HG02852 (cell line): Measurements from ENCODE around the gene SHPK.

Experiments
- ATAC-seq: cut with Tn5 transposase; IDR thresholded peaks from one replicate; pipeline ENCODE4 v1.9.1; 2021; ENCODE audit warnings: mild to moderate bottlenecking, moderate library complexity; ENCODE audit not compliant: unreplicated experiment

SHPK gene, protein sequence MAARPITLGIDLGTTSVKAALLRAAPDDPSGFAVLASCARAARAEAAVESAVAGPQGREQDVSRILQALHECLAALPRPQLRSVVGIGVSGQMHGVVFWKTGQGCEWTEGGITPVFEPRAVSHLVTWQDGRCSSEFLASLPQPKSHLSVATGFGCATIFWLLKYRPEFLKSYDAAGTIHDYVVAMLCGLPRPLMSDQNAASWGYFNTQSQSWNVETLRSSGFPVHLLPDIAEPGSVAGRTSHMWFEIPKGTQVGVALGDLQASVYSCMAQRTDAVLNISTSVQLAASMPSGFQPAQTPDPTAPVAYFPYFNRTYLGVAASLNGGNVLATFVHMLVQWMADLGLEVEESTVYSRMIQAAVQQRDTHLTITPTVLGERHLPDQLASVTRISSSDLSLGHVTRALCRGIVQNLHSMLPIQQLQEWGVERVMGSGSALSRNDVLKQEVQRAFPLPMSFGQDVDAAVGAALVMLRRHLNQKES

DNA sequence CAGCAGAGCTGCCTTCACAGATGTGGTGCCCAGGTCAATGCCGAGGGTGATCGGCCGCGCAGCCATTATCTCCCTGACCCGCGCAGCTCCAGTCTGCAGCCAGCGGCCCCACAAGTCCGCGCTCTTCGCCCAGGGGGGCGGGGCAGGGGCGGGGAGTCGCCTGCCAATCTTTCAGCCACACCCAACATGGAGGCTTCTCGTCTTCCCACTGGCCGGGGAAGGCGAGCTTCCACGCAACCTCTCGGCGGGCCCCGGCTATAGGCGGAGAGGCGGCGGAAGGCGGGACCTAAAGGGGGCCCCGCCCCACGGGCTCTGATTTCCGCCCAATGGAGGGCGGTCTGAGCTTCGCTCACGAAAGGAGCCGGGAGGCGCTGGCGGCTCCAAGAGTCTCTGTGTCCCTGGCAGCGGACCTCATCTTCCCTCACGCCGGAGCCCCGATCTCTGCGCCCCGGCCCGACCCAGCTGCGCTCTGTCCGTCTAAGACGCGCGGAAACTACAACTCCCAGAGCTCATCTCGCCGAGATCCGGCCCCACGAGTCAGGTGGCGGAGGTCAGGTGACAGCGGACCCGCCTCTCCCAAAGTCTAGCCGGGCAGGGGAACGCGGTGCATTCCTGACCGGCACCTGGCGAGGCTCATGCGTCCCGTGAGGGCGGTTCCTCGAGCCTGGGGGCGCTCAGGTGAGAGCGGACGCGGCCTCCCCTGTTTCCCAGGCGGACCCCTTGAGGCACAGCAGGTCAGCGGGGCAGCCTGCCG is at the start of gene SHPK, which contains the start of gene CTNS:
TSS of gene SHPK (minus strand) at position 97 of the 754 bp plus-strand sequence. CDS start at position 66, 31 bp downstream.
TSS of gene CTNS (plus strand) at position 607 of the 754 bp plus-strand sequence. CDS start 3,447 bp downstream, outside the sequence.
- peak; percentile 90 for ATAC-seq

DNA sequence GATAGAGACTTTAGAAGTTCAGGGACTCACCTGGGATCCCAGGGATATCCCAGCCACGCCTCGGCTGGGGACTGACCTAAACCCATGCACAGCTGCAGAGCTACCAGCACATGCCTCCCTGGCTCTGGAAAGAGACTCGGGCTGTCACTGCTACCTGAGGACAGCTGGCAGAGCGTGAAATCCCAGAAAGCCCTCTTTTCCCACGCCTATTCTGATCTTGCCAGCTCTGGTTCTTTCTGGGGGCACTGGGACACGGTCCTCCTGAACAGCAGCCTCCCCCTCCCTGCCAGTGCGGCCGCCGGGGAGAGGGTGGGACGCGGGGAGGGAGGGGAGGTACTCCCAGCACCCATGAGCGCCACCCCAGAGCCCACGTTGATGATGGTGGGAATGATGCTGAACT is 49.1 kb upstream of the SHPK start:
- no peak for ATAC-seq

DNA sequence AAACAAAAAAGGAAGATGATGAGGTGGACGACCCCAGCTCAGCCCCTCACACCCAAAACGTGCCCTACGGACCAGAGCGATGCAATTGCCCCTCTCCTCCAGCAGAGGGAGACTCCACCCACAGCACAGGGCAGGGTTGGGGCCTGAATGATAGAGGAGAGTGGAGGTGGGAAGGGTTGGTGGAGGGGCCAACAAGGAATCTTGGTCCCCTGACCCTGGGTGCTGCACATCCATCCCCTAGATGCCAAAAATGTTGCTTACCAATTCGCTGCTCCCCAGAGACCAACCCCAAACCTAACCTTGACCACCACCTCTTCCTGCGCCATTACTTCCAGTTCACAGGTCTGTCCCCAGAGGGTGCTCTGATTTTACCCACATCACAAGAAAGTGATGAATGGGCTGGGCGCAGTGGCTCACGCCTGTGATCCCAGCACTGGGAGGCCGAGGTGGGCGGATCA is 47.0 kb upstream of the SHPK start:
- no peak for ATAC-seq

DNA sequence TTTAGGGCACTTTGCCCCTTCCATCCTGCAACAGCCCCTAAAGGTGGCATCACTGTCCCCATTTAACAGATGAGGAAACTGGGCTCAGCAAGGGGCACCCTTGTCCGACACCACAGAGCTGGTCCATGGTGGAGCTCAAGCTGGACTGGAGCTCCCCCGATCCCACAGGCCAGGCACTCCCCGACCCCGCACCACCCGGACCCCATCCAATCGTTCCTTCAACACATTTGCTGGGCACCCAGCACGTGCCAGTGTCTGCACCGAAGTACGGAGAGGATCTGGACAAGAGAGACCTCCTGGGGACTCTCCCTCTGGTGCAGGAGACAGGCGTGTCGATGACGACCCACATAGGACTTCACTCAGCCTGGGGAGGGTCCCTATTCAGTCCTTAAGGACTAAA is 46.0 kb upstream of the SHPK start:
- no peak for ATAC-seq

DNA sequence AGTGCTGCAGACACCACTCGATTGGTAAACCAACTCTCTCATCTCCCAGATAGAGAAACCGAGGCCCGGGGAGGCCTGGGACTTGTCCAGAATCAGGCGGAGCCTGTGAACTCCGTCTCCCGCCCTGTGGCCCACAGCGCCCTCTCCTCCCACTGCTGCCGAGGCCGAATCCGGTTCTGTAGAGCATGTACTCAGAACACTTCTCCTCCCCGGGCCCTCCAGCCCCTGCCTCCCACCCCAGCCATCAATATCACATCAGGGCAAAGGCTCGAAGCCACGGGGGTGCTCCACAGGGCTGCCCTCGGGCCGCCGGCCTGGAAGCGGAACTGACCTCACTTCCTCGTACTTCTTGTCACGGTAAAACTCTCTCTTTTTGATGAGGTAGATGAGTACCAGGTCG is 45.5 kb upstream of the SHPK start:
- no peak for ATAC-seq

DNA sequence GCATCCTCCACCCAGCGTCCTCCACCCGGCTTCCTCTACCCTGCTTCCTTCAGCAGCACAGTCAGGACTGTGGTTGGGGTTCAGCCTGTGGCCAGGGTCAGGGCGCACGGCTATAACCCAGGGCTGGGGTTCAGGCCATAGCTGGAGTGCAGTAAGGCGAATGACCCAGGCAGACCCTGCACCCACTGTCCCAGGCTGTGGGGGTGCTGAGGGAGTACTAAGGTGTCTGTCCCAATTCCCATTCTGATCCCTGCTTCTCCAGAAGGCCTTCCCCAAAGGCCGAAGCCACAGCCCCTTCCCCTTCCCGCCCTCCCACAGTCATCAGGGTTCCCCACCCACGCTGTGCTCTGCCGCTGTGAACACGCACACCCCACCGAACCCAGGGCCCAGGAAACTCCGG is 45.0 kb upstream of the SHPK start:
- ATAC-seq = no peak

DNA sequence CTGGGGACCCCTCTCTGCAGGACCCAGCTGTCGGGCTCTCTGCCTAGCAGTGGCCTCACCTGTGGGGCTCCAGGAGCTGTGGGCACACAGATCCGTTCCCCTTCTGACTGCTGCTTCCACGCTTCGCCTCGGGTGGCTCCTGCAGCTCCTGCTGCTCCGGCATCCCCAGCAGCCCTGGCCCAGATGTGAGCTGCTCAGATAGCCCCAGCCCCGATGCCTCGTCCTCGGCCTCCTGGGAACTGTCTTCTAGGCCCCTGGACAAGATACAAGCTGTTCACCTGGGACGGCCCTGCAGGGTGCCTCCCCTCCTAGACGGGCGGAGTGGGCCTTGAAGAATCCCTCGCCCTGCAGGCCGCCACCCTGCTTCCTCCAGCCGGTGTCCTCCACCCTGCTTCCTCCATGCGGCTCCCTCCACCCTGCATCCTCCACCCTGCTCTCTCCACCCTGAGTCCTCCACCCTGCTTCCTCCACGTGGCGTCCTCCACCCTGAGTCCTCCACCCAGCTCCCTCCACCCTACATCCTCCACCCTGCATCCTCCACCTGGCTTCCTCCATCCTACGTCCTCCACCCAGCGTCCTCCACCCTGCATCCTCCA is 43.6 kb upstream of the SHPK start:
- no peak for ATAC-seq

DNA sequence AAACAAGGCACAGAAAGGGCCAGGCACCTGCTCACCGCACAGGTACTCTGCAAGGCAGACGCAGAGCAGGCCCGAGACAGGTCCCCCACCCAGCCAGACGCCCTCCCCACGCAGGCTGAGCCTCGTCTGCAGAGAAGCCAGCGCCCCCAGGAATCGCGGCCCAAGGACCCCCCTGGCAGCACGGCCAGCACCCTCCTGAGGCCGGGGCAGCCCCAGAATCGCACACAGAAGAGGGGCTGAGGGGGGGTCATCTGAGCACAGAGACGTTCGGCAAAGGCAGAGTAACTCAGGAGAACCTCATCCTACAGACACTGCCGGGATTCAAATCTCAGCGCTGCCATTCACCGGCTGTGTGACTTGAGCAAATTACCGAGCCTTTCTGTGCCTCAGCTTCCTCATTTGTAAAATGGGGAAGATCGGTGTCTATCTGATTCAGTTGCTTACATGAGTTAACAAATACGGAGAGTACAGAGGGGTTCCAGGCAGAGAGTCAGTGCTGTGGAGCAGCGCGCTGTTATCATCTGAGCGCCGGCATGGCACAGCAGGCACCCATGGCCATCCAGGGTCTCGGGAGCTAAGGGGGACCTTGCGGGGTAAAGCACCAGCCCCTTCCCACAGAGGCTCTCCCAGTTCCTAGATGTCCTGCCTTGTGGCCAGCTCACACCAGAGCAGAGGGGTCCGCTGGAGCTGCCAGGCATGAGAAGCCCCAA is 42.9 kb upstream of the SHPK start:
- ATAC-seq = no peak

DNA sequence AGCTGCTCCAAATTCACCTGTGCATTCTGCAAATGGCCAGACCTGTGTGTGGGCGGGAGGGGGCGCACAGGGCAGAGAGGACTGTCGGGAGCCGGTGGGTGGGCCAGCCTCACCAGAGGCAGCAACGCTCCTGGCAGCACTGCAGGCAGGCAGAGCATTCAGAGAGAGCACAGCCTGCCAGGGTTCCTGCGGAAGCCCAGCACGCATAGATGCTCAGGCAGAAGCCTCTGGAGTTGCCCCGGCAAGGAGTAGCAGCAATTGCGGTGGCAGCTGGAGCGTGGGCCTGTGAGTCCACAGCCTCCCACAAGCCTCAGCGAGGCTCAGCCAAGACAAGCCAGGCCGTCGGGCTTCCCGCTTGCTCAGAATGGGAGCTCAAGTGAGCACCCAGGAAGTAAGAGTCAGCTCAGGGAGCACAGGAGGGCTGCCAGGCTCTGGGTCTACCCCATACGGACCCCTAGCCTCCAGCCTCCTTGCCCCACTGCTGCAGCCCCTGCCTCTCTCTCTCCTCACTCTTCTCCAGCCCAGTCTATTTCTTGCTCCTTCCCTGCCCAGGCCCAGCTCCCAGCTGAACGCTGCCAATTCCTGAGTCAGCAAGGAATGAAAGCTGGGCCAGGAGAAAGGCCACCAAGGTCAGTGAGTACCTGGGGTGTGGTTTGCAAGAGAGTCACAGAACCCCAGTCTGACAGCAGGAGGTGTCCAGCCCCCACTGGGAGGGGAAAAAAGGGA is 42.2 kb upstream of the SHPK start:
- ATAC-seq = no peak

DNA sequence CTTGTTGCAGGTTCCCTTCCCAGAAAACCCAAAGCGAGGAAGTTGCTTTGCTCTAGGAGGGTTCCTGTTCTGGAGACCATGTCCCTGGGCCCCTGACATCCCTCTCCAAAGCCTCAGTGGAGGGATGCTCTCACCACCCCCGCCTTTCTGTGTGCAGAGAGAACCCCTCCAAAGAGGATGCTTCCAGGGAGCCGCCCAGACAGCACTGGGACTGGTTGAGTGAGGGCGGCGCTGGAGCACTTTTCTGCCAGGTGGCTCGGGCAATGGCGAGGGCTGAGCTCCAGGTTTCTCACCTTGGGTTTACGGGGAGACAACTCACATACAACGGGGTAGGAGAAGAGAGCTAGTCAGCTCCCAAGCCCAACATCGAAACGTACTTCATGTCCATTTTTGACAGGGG is 39.8 kb upstream of the SHPK start:
- ATAC-seq = no peak

DNA sequence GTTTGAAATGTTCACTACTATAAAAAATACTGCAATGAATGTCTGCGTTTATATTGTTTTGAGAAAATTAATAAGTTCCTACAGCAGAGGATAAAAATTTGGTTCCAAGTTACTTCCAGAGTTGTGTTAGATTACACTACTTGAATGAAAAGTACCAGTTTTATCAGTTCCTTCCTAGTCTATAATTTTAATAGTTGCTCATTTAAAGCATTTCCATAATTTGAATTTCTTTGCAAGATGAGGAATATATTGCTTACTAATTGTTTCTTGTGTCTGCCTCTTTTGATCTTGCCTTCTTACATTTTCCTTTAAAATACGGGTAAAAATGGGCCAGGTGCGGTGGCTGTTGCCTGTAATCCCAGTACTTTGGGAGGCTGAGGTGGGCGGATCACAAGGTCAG is 36.5 kb upstream of the SHPK start:
- ATAC-seq = no peak

DNA sequence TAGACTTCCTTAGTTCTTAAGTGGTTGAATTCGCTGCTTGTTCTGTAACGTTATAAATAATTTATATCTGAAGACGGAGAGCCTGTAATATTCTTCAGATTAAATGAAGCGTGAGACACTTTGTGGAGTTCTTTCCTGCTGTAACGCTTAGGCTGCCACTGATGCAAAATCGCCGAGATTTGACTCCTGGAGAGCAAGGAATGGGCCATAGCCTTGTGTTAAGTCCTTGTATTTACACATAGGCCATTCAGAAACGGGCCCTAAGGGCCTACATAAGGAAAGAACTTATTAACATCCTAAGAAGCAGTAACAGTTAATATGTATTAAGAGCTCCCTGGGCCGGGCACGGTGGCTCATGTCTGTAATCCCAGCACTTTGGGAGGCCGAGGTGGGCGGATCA is 33.5 kb upstream of the SHPK start:
- no peak for ATAC-seq

DNA sequence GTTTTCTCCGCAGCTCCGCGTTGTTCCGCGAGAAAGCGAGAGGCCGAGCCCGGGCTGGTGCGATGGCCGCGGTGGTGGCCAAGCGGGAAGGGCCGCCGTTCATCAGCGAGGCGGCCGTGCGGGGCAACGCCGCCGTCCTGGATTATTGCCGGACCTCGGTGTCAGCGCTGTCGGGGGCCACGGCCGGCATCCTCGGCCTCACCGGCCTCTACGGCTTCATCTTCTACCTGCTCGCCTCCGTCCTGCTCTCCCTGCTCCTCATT is 33.0 kb upstream of the SHPK start:
- ATAC-seq = peak; percentile 13

DNA sequence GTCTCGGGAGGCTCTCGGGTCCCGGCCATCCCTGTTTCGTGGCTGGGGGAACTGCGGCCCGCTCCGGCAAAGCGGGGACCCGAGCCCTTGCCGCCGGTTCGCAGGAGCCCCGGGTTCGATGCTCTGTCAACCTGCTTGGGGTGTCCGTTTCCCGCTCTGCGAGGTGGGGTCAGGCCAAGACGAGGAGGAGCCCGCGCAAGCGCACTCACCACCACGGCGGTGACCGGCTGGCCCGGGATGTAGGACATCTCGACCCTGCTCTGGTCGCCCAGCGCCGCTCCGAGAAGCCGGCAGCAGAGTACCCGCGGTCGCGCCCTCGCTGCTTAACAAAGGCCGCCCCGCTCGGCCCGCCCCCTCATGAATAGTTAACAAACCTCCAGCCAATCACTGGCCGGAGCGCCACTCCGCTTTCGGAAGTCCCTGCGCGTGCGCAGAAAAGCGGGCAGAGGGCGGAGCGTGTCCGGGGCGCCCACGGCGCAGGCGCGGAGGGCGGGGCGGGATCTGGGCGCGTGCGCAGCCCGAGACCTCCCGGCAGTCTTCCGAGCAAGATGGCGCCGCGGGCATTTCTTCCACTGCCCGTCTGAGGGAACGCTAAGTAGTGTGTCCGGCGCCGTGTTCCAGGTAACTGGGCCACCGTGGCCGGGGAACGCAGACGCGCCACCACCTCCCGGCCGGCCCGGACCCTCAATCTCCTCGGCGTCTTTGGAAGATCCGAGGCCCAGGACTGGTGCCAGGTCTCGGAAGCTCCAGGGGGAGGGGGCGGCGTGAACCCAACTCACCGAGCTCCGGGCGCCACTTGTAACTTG is 32.4 kb upstream of the SHPK start, which contains the start of the genes EMC6 and TAX1BP3:
TSS of gene EMC6 (plus strand) at position 534 of the 806 bp plus-strand sequence. CDS start 335 bp downstream, outside the sequence.
TSS of gene TAX1BP3 (minus strand) at position 300 of the 806 bp plus-strand sequence. CDS start at position 248, 52 bp downstream.
- peak; percentile 85 for ATAC-seq

DNA sequence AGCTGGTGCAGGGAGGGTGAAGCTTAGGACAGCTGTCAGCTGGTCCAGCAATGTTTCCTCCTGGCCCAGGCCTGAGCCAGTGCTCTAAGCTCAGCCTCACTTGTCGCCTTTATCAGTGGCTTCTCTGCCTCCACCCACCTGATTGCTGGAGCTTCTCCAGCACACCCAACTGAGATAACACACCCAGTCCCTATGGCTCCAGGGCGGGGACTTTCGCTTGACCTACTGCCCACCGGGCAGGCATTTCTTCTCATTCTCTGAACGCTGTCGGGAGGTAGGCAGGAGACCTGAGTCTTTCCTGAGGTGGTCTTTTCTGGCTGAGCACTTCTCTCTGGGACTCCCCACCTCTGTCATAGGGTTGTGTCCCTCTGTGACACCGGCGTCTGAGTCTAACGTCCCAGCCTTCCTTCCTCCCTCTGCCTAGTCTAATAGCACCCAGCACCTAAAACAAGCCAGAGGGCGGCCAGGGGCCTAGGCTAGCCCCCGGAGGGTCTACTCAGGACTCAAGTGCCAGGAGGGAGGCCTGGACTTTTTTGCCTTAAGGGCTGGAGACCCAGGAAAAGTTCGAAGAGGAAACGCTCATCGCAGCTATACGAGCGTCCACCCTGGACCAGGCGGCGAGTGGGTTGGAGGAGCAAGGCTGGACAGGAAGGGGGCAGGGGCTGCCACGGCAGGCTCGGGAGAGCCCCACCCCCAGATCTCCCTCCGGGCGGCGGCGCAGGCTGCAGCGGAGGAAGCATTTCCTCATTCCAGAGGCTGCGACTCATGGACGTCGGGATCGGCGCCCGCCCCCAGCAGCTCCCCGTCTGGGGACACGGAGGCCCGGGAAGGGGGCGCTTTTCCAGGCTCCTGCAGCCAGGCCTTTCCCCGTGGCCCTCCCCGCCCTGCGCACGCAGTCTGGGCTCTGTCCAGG is 31.6 kb upstream of the SHPK start:
- ATAC-seq = peak; percentile 11

DNA sequence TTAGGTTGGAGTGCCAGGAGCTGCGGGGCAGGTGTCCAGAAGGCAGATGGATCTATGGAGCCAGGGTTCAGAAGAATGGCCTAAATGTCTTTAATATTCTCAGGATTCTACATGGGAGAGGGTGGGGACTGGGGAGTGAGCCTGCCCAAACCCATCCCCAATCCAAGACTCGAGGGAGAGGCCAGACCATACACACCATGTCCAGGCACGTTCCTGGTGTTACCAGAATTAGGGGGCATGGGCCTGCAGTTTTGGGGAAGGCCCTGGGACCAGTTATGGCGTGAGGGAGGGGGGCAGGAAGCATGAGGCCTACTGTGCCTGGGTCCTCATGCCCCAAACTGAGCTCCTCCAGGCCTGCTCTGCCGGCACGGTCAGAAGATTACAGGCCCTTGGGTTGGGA is 30.5 kb upstream of the SHPK start:
- no peak for ATAC-seq

DNA sequence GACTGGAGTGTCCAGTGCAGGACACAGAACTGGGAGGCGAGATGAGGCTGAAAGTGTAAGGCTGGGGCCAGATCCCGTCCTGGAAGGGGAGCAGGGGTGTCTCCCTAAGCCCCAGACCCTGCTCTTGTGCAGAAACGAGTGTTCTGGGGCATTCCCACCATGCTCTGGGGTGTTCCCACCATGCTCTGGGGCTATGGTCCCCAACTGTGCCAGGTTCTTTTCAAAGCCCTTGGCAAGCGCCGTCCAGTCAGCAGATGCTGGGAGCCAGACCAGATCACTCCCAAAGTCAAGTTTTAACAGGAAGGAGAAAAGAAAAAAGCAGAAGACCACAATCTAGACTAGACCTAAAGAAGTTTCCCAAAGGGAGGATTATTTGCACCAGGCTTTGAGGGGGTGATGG is 29.8 kb upstream of the SHPK start:
- no peak for ATAC-seq
